Neural crest cell (in vitro differentiated cells): ENCODE measurements around the gene MXD4. TPM values are rescaled to one million over a fixed set of nuclear protein-coding genes. Genes with fewer than 3 reads are reported as not detected.

ENCODE experiments used
- DNase-seq: peaks from one replicate; pipeline ENCODE4 v3.0.0; 2021; ENCODE audit warnings: low read depth, mixed read lengths, low spot score
- H3K27ac Mint-ChIP-seq: one replicate; pipeline ENCODE4 v1.8.0; 2021; ENCODE audit warnings: mild to moderate bottlenecking, mixed read lengths; ENCODE audit not compliant: unreplicated experiment
- H3K27me3 Mint-ChIP-seq: 2 replicates; pipeline ENCODE4 v1.8.0; 2021; ENCODE audit warnings: low read depth, mild to moderate bottlenecking, mixed read lengths
- H3K36me3 Mint-ChIP-seq: 2 replicates; pipeline ENCODE4 v1.8.0; 2021; ENCODE audit warnings: low read depth, mild to moderate bottlenecking, mixed read lengths
- H3K4me1 Mint-ChIP-seq: 2 replicates; pipeline ENCODE4 v1.8.0; 2021; ENCODE audit warnings: mixed read lengths
- H3K4me3 Mint-ChIP-seq: one replicate; pipeline ENCODE4 v1.8.0; 2021; ENCODE audit warnings: mild to moderate bottlenecking, mixed read lengths
- H3K9me3 Mint-ChIP-seq: 2 replicates; pipeline ENCODE4 v1.8.0; 2021; ENCODE audit warnings: mixed read lengths
- total RNA-seq: library from RNA; stranded (reverse); gene quantifications from 2 replicates; pipeline ENCODE4 v1.2.1, GENCODE V29; 2021
- TF ChIP-seq, protein P1 (sequence below): fragments of 200-600 bp; sonication (generic); conservative IDR thresholded peaks from 2 replicates; pipeline ENCODE4 v1.5.0; 2021; ENCODE audit warnings: antibody characterized with exemption, mild to moderate bottlenecking

MXD4 gene
- total RNA-seq, 1 donor from 2014 or later: 54.3 TPM

DNA sequence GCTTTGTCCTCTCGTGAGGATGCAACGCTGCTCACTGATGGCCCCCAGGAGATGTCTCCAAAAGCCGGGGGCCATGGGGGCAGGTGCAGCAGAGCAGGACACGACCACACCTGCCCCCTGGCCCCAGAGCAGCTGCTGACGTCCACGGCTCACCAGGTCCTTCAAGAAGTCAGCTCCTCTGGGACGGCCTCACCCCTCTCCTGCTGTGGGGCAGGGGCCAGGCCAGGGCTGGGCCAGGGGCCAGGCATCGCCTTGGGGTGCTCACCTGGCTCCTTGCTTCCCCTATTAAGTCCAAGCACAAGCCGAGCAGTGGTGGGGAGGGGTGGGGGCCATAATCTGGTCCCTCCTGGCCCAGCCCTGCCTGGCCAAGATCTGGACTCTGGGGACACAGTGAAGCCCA is 28.6 kb upstream of the MXD4 start:
- H3K27ac Mint-ChIP-seq: no peak overlapping the region
- H3K27me3 Mint-ChIP-seq: no peaks in the 10 kb centered on the region
- H3K4me1 Mint-ChIP-seq: peaks cover 15% of the 10 kb centered on the region
- no peak for DNase-seq
- no peaks in the 10 kb centered on the region for H3K9me3 Mint-ChIP-seq
- H3K36me3 Mint-ChIP-seq: no peaks in the 10 kb centered on the region
- no peak overlapping the region for H3K4me3 Mint-ChIP-seq
- TF ChIP-seq, protein P1, sequence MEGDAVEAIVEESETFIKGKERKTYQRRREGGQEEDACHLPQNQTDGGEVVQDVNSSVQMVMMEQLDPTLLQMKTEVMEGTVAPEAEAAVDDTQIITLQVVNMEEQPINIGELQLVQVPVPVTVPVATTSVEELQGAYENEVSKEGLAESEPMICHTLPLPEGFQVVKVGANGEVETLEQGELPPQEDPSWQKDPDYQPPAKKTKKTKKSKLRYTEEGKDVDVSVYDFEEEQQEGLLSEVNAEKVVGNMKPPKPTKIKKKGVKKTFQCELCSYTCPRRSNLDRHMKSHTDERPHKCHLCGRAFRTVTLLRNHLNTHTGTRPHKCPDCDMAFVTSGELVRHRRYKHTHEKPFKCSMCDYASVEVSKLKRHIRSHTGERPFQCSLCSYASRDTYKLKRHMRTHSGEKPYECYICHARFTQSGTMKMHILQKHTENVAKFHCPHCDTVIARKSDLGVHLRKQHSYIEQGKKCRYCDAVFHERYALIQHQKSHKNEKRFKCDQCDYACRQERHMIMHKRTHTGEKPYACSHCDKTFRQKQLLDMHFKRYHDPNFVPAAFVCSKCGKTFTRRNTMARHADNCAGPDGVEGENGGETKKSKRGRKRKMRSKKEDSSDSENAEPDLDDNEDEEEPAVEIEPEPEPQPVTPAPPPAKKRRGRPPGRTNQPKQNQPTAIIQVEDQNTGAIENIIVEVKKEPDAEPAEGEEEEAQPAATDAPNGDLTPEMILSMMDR: no peak

DNA sequence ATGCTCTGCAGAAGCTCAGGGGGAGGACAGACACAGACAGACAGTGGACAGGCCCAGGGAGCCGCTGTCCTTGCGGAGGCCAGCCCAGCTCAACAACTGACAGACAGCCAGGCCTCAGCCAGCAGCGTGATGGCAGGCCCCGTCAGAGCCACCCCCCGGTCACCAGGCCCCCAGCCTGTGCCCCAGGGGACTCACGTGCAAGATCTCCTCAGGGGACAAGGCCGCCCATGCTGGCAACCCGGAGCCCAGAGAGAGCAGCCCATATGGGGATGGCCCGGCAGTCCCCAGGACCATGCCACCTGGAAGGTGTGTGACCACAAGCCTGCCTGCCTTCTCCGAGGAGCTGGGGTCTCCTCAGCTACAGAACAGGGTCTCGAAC is 28.0 kb upstream of the MXD4 start:
- Mint-ChIP-seq H3K4me3 (no peak overlapping the region), H3K36me3 (no peaks in the 10 kb centered on the region), H3K9me3 (no peaks in the 10 kb centered on the region), H3K27ac (no peak overlapping the region), H3K4me1 (peaks cover 15% of the 10 kb centered on the region), H3K27me3 (no peaks in the 10 kb centered on the region)
- TF ChIP-seq, protein P1: no peak
- DNase-seq: no peak

- no peak overlapping the region for H3K27ac Mint-ChIP-seq
- H3K4me1 Mint-ChIP-seq: peaks cover 15% of the 10 kb centered on the region
- H3K27me3 Mint-ChIP-seq: no peaks in the 10 kb centered on the region
- no peaks in the 10 kb centered on the region for H3K36me3 Mint-ChIP-seq
- no peak for DNase-seq
- no peak overlapping the region for H3K4me3 Mint-ChIP-seq
- TF ChIP-seq, protein P1: no peak
- H3K9me3 Mint-ChIP-seq: no peaks in the 10 kb centered on the region
These were observed 27.5 kb upstream of the MXD4 start for GRCh38 chr4:2289311-2289954.

- Mint-ChIP-seq H3K27ac (no peak overlapping the region), H3K9me3 (no peaks in the 10 kb centered on the region), H3K27me3 (no peaks in the 10 kb centered on the region), H3K4me1 (peaks cover 15% of the 10 kb centered on the region), H3K4me3 (no peak overlapping the region), H3K36me3 (no peaks in the 10 kb centered on the region)
- TF ChIP-seq, protein P1: no peak
- no peak for DNase-seq
These were observed 26.2 kb upstream of the MXD4 start for GRCh38 chr4:2288051-2288541.

- H3K27ac Mint-ChIP-seq: no peak overlapping the region
- TF ChIP-seq, protein P1: no peak
- peaks cover 13% of the 10 kb centered on the region for H3K4me1 Mint-ChIP-seq
- no peak overlapping the region for H3K4me3 Mint-ChIP-seq
- no peaks in the 10 kb centered on the region for H3K36me3 Mint-ChIP-seq
- no peaks in the 10 kb centered on the region for H3K27me3 Mint-ChIP-seq
- no peaks in the 10 kb centered on the region for H3K9me3 Mint-ChIP-seq
- DNase-seq: no peak
These were observed 25.6 kb upstream of the MXD4 start for GRCh38 chr4:2287594-2287915.
